HepG2 (cell line): ENCODE data around the gene PMVK. TPM values are rescaled to one million over a fixed set of nuclear protein-coding genes. Genes with fewer than 3 reads are reported as not detected.
A peak's percentile ranks its signal among the peaks of the same experiment; 100 is the strongest.

Experiments
- CBX2 ChIP-seq, 2 experiments: fragments of 200-600 bp in 1 of 2; sonication (generic); formaldehyde crosslinking in 1 of 2; IDR thresholded peaks; 2 replicates each; pipeline versions ENCODE4 v1.7.0 to v1.8.1; 2018 to 2022; ENCODE audit warnings: low read depth in 2 of 2, low read length in 1 of 2, mild to moderate bottlenecking in 1 of 2, missing genetic modification reagents in 1 of 2
- ETV5 ChIP-seq: IDR thresholded peaks from 2 replicates; pipeline ENCODE4 v1.6.1; 2018; ENCODE audit warnings: missing biosample characterization, missing genetic modification reagents, inconsistent platforms, borderline replicate concordance
- HINFP ChIP-seq: sonication (generic); formaldehyde crosslinking; IDR thresholded peaks from 2 replicates; pipeline ENCODE4 v1.4.0; 2020; ENCODE audit warnings: low read depth, mild to moderate bottlenecking, missing genetic modification reagents
- IRF2 ChIP-seq: IDR thresholded peaks from 2 replicates; pipeline ENCODE4 v1.6.1; 2018; ENCODE audit warnings: missing genetic modification reagents, missing compliant biosample characterization
- KMT2B ChIP-seq: IDR thresholded peaks from 2 replicates; pipeline ENCODE4 v1.6.1; 2016; ENCODE audit warnings: missing genetic modification reagents, missing compliant biosample characterization
- MBD4 ChIP-seq: IDR thresholded peaks from 2 replicates; pipeline ENCODE4 v1.6.1; 2012; ENCODE audit warnings: low read length, inconsistent platforms, borderline replicate concordance
- MLXIP ChIP-seq: sonication (generic); formaldehyde crosslinking; IDR thresholded peaks from 2 replicates; pipeline ENCODE4 v1.9.0; 2021; ENCODE audit warnings: missing genetic modification reagents, borderline replicate concordance
- MTA3 ChIP-seq: sonication (generic); formaldehyde crosslinking; IDR thresholded peaks from 2 replicates; pipeline ENCODE4 v1.4.0; 2020; ENCODE audit warnings: missing genetic modification reagents
- MTERF4 ChIP-seq: sonication (generic); formaldehyde crosslinking; IDR thresholded peaks from 2 replicates; pipeline ENCODE4 v1.8.0; 2023; ENCODE audit warnings: mild to moderate bottlenecking, missing genetic modification reagents
- MYPOP ChIP-seq: sonication (generic); formaldehyde crosslinking; IDR thresholded peaks from 2 replicates; pipeline ENCODE4 v1.8.1; 2023; ENCODE audit warnings: mild to moderate bottlenecking, moderate library complexity, missing genetic modification reagents
- NFAT5 ChIP-seq: sonication (generic); formaldehyde crosslinking; IDR thresholded peaks from 2 replicates; pipeline ENCODE4 v1.4.0; 2020; ENCODE audit warnings: missing genetic modification reagents
- NFIB ChIP-seq: sonication (generic); formaldehyde crosslinking; IDR thresholded peaks from 2 replicates; pipeline ENCODE4 v1.9.0; 2021; ENCODE audit warnings: missing genetic modification reagents, mild to moderate bottlenecking, borderline replicate concordance
- TP53 ChIP-seq: sonication (generic); formaldehyde crosslinking; conservative IDR thresholded peaks from 2 replicates; pipeline ENCODE4 v1.4.0; 2020; ENCODE audit warnings: missing genetic modification reagents
- WIZ ChIP-seq: sonication (generic); formaldehyde crosslinking; IDR thresholded peaks from 2 replicates; pipeline ENCODE4 v1.5.1; 2020; ENCODE audit warnings: mild to moderate bottlenecking, missing genetic modification reagents
- ZMYM2 ChIP-seq: sonication (generic); formaldehyde crosslinking; IDR thresholded peaks from 2 replicates; pipeline ENCODE4 v1.8.0; 2022; ENCODE audit warnings: mild to moderate bottlenecking, missing genetic modification reagents
- ZNF350 ChIP-seq: sonication (generic); formaldehyde crosslinking; IDR thresholded peaks from 2 replicates; pipeline ENCODE4 v1.4.0; 2020; ENCODE audit warnings: mild to moderate bottlenecking, low read depth, missing genetic modification reagents, borderline replicate concordance
- ZNF570 ChIP-seq: sonication (generic); formaldehyde crosslinking; IDR thresholded peaks from 2 replicates; pipeline ENCODE4 v1.4.0; 2020; ENCODE audit warnings: mild to moderate bottlenecking, missing genetic modification reagents, borderline replicate concordance
- ZNF850 ChIP-seq: sonication (generic); formaldehyde crosslinking; conservative IDR thresholded peaks from 2 replicates; pipeline ENCODE4 v1.9.0; 2021; ENCODE audit warnings: mild to moderate bottlenecking, missing genetic modification reagents
- polyA plus RNA-seq, 8 experiments: library from polyadenylated mRNA; depleted of rRNA in 3 of 8; stranded (reverse) in 7 of 8; unstranded in 1 of 8; fragments of >200 nt; fragmentation: Illumina TruSeq in 4 of 8; extraction: Trizol in 4 of 8; gene quantifications; 2 replicates each; pipeline versions ENCODE4 v1.2.1 to v1.2.3, GENCODE V29; 2011 to 2016; ENCODE audit warnings: low read depth in 4 of 8, missing spikeins in 1 of 8, mixed read lengths in 1 of 8; ENCODE audit not compliant: insufficient read depth in 1 of 8
- total RNA-seq, 5 experiments: library from RNA; depleted of rRNA; stranded (reverse); fragments of >200 nt; fragmentation: Illumina TruSeq; extraction: Trizol; gene quantifications; 2 replicates each; pipeline ENCODE4 v1.2.3, GENCODE V29; 2016; ENCODE audit warnings: low read depth in 1 of 5

PMVK gene
- total and polyA plus RNA-seq, 2 of the 13 experiments (the other 11 are each of a cell fraction or from before 2014, with no cell fraction given) = 3.9 to 12.6 TPM

GRCh38 chr1:154931940-154932487 lies 4.5 kb downstream of the PMVK start (continued):
- TF ChIP-seq NFAT5 (CRISPR knock-in tag) = no peak
- no peak for TF ChIP-seq MYPOP
- TF ChIP-seq MTA3 (CRISPR knock-in tag) = no peak
- no peak for TF ChIP-seq ZMYM2 (CRISPR knock-in tag)
- no peak for TF ChIP-seq TP53 (CRISPR knock-in tag)
- TF ChIP-seq KMT2B (CRISPR knock-in tag) = no peak
- no peak for TF ChIP-seq MBD4
- TF ChIP-seq MLXIP (CRISPR knock-in tag) = no peak
- TF ChIP-seq MTERF4 (CRISPR knock-in tag) = no peak
- peak; percentile 71; the same call in 1 of the 2 replicates for TF ChIP-seq HINFP
- no peak for TF ChIP-seq ZNF570 (CRISPR knock-in tag)
- TF ChIP-seq WIZ (CRISPR knock-in tag) = no peak
- no peak for TF ChIP-seq ZNF850
- no peak for TF ChIP-seq CBX2 (IDR thresholded peaks at IDR 0.05; ENCODE audit: low read depth, low read length)
- no peak for TF ChIP-seq CBX2 (CRISPR knock-in tag; IDR thresholded peaks at IDR 0.05; ENCODE audit: low read depth)
- no peak for TF ChIP-seq ZNF350 (CRISPR knock-in tag)
- peak; percentile 23; the same call in 1 of the 2 replicates for TF ChIP-seq IRF2 (CRISPR knock-in tag)
- no peak for TF ChIP-seq NFIB
- TF ChIP-seq ETV5 (CRISPR knock-in tag) = peak; percentile 96
